ENCODE results near the gene TCF4.
A peak's percentile ranks its signal among the peaks of the same experiment; 100 is the strongest.

TCF4 gene

DNA sequence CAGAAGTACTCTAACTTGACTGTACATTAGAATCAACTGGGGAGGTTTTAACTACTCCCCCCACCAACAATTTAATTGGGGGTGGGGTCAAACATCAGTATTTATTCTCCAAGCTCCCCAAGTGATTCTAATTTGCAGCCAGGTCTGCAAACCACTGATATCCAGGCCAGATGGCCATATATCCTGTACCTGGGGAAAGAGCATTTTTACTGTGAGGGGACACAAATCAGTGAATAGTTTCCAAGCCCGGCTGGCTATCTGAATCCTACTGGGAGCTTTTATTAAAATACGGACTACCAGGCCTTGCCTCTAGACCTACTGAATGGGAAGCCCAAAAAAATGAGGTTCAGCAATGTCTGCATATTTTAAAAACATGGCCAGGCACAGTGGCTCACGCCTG, 88.5 kb downstream of the TCF4 start:
- Histone ChIP-seq H3K9ac (ENCODE audit: low read depth, low read length) (peak overlapping the region; percentile 76), H3K4me1 (ENCODE audit: control insufficient read depth, insufficient read depth, low read length) (peaks cover 43% of the 10 kb centered on the region), H3K9me3 (replicated peaks; ENCODE audit: low read length) (no peaks in the 10 kb centered on the region), H3K4me2 (ENCODE audit: low read length) (no peak overlapping the region), H3K27me3 (ENCODE audit: control insufficient read depth, insufficient read depth, low read length) (no peaks in the 10 kb centered on the region), H3K36me3 (ENCODE audit: insufficient read depth, low read length) (no peaks in the 10 kb centered on the region), H3K4me3 (ENCODE audit: low read length) (no peak overlapping the region)

DNA sequence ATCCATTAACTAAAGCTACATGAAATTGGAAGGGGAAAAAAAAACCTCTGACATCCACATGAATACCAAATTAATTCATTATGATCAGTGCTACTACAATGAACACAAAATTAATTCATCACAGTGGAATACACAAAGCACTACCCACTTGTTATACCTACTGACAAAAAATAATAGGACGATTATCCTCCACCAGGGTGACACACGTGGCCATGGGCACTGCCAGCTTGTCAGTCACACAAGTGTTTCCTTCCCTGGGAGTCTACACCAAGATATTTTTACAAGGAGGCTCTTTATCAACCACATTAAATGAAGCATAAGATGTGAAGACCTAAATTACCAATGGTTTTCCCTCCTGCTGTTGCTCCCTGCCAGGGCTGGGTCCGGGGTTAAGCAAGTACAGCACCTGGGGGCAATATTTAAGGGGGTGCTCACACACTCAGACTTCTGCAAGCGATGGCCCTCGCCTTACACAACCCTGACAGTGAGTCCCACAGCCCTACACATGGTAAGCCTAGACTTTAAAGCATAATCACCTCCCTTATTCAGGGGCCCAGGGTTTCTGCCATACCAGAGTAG, 90.1 kb downstream of the TCF4 start:
- Histone ChIP-seq H3K36me3 (ENCODE audit: insufficient read depth, low read length) (no peaks in the 10 kb centered on the region), H3K4me3 (ENCODE audit: low read length) (no peak overlapping the region), H3K9ac (ENCODE audit: low read depth, low read length) (no peak overlapping the region), H3K9me3 (replicated peaks; ENCODE audit: low read length) (no peaks in the 10 kb centered on the region), H3K4me1 (ENCODE audit: control insufficient read depth, insufficient read depth, low read length) (peaks cover 52% of the 10 kb centered on the region), H3K27me3 (ENCODE audit: control insufficient read depth, insufficient read depth, low read length) (no peaks in the 10 kb centered on the region), H3K4me2 (ENCODE audit: low read length) (no peak overlapping the region)

- H3K4me1 ChIP-seq (ENCODE audit: control insufficient read depth, insufficient read depth, low read length) = peaks cover 35% of the 10 kb centered on the region
- H3K4me2 ChIP-seq (ENCODE audit: low read length) = peak overlapping the region; percentile 10
- H3K9me3 ChIP-seq (replicated peaks; ENCODE audit: low read length) = no peaks in the 10 kb centered on the region
- no peak overlapping the region for H3K9ac ChIP-seq (ENCODE audit: low read depth, low read length)
- H3K36me3 ChIP-seq (ENCODE audit: insufficient read depth, low read length) = no peaks in the 10 kb centered on the region
- H3K27me3 ChIP-seq (ENCODE audit: control insufficient read depth, insufficient read depth, low read length) = no peaks in the 10 kb centered on the region
- no peak overlapping the region for H3K4me3 ChIP-seq (ENCODE audit: low read length)
Measured at GRCh38 chr18:55494899-55495298, 93.1 kb downstream of the TCF4 start.

DNA sequence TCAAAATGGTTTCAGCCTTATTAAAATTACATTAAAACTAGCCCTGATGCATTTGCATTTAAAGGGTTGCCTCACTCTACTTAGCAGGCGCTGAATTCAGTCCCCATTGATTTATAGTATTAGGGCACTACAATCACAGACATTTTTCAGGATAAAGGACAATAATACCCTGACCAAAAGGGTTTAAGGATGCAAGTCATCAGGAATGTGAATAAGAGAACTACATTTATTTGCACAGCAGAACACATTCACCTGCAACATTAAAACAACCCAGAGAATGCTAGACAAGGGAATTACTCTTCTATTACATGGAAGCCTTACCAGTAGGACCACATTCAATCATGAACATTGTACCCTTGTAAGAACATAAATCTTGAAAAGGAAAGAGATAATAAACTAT, 93.6 kb downstream of the TCF4 start:
- Histone ChIP-seq H3K27me3 (ENCODE audit: control insufficient read depth, insufficient read depth, low read length) (no peaks in the 10 kb centered on the region), H3K9me3 (replicated peaks; ENCODE audit: low read length) (no peaks in the 10 kb centered on the region), H3K4me1 (ENCODE audit: control insufficient read depth, insufficient read depth, low read length) (peaks cover 34% of the 10 kb centered on the region), H3K9ac (ENCODE audit: low read depth, low read length) (no peak overlapping the region), H3K36me3 (ENCODE audit: insufficient read depth, low read length) (no peaks in the 10 kb centered on the region), H3K4me3 (ENCODE audit: low read length) (no peak overlapping the region), H3K4me2 (ENCODE audit: low read length) (peak overlapping the region; percentile 10)

GRCh38 chr18:55491616-55492015, 96.4 kb downstream of the TCF4 start:
- Histone ChIP-seq H3K4me3 (ENCODE audit: low read length) (no peak overlapping the region), H3K9me3 (replicated peaks; ENCODE audit: low read length) (no peaks in the 10 kb centered on the region), H3K36me3 (ENCODE audit: insufficient read depth, low read length) (no peaks in the 10 kb centered on the region), H3K4me1 (ENCODE audit: control insufficient read depth, insufficient read depth, low read length) (peaks cover 40% of the 10 kb centered on the region), H3K9ac (ENCODE audit: low read depth, low read length) (no peak overlapping the region), H3K27me3 (ENCODE audit: control insufficient read depth, insufficient read depth, low read length) (no peaks in the 10 kb centered on the region), H3K4me2 (ENCODE audit: low read length) (no peak overlapping the region)

- no peak overlapping the region for H3K4me3 ChIP-seq (ENCODE audit: low read length)
- peaks cover 39% of the 10 kb centered on the region for H3K4me1 ChIP-seq (ENCODE audit: control insufficient read depth, insufficient read depth, low read length)
- no peak overlapping the region for H3K9ac ChIP-seq (ENCODE audit: low read depth, low read length)
- H3K4me2 ChIP-seq (ENCODE audit: low read length) = peak overlapping the region; percentile 15
- no peaks in the 10 kb centered on the region for H3K36me3 ChIP-seq (ENCODE audit: insufficient read depth, low read length)
- H3K27me3 ChIP-seq (ENCODE audit: control insufficient read depth, insufficient read depth, low read length) = no peaks in the 10 kb centered on the region
- H3K9me3 ChIP-seq (replicated peaks; ENCODE audit: low read length) = no peaks in the 10 kb centered on the region
Measured at GRCh38 chr18:55489034-55489986, 98.7 kb downstream of the TCF4 start.

- Histone ChIP-seq H3K9me3 (replicated peaks; ENCODE audit: low read length) (no peaks in the 10 kb centered on the region), H3K36me3 (ENCODE audit: insufficient read depth, low read length) (no peaks in the 10 kb centered on the region), H3K27me3 (ENCODE audit: control insufficient read depth, insufficient read depth, low read length) (no peaks in the 10 kb centered on the region), H3K9ac (ENCODE audit: low read depth, low read length) (no peak overlapping the region), H3K4me2 (ENCODE audit: low read length) (no peak overlapping the region), H3K4me1 (ENCODE audit: control insufficient read depth, insufficient read depth, low read length) (peaks cover 32% of the 10 kb centered on the region), H3K4me3 (ENCODE audit: low read length) (no peak overlapping the region)
Measured at GRCh38 chr18:55488473-55488872, 99.5 kb downstream of the TCF4 start.

GRCh38 chr18:55487997-55488396, 100.0 kb downstream of the TCF4 start:
- Histone ChIP-seq H3K9ac (ENCODE audit: low read depth, low read length) (no peak overlapping the region), H3K36me3 (ENCODE audit: insufficient read depth, low read length) (no peaks in the 10 kb centered on the region), H3K9me3 (replicated peaks; ENCODE audit: low read length) (no peaks in the 10 kb centered on the region), H3K4me3 (ENCODE audit: low read length) (no peak overlapping the region), H3K4me1 (ENCODE audit: control insufficient read depth, insufficient read depth, low read length) (peaks cover 32% of the 10 kb centered on the region), H3K4me2 (ENCODE audit: low read length) (no peak overlapping the region), H3K27me3 (ENCODE audit: control insufficient read depth, insufficient read depth, low read length) (no peaks in the 10 kb centered on the region)

DNA sequence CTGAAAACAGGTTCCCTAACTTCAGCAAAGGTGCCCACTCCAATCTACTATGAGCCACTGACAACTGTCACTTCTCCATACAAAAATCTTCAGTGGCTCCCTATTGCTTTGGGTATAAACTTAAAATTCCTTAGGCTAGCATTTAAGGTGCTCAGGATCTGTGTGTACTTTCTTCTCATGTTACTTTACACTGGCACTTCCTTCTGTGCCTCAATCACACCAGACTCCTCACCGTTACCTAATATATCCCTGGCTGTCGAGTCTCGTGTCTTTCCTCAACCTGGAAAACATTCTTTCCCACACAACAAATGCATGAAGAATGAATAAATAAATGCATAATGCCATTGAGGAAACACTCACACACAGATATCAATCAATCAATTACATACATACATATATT, 101.1 kb downstream of the TCF4 start:
- Histone ChIP-seq H3K27me3 (ENCODE audit: control insufficient read depth, insufficient read depth, low read length) (no peaks in the 10 kb centered on the region), H3K9ac (ENCODE audit: low read depth, low read length) (no peak overlapping the region), H3K4me2 (ENCODE audit: low read length) (no peak overlapping the region), H3K4me1 (ENCODE audit: control insufficient read depth, insufficient read depth, low read length) (peaks cover 31% of the 10 kb centered on the region), H3K4me3 (ENCODE audit: low read length) (no peak overlapping the region), H3K36me3 (ENCODE audit: insufficient read depth, low read length) (no peaks in the 10 kb centered on the region), H3K9me3 (replicated peaks; ENCODE audit: low read length) (no peaks in the 10 kb centered on the region)

GRCh38 chr18:55485666-55486065, 102.3 kb downstream of the TCF4 start:
- H3K27me3 ChIP-seq (ENCODE audit: control insufficient read depth, insufficient read depth, low read length) = no peaks in the 10 kb centered on the region
- no peak overlapping the region for H3K4me2 ChIP-seq (ENCODE audit: low read length)
- peaks cover 24% of the 10 kb centered on the region for H3K4me1 ChIP-seq (ENCODE audit: control insufficient read depth, insufficient read depth, low read length)
- H3K9ac ChIP-seq (ENCODE audit: low read depth, low read length) = no peak overlapping the region
- H3K4me3 ChIP-seq (ENCODE audit: low read length) = no peak overlapping the region
- no peaks in the 10 kb centered on the region for H3K36me3 ChIP-seq (ENCODE audit: insufficient read depth, low read length)
- no peaks in the 10 kb centered on the region for H3K9me3 ChIP-seq (replicated peaks; ENCODE audit: low read length)

GRCh38 chr18:55484773-55485172, 103.2 kb downstream of the TCF4 start:
- no peak overlapping the region for H3K4me2 ChIP-seq (ENCODE audit: low read length)
- no peaks in the 10 kb centered on the region for H3K27me3 ChIP-seq (ENCODE audit: control insufficient read depth, insufficient read depth, low read length)
- no peaks in the 10 kb centered on the region for H3K9me3 ChIP-seq (replicated peaks; ENCODE audit: low read length)
- no peak overlapping the region for H3K4me3 ChIP-seq (ENCODE audit: low read length)
- peaks cover 26% of the 10 kb centered on the region for H3K4me1 ChIP-seq (ENCODE audit: control insufficient read depth, insufficient read depth, low read length)
- no peak overlapping the region for H3K9ac ChIP-seq (ENCODE audit: low read depth, low read length)
- H3K36me3 ChIP-seq (ENCODE audit: insufficient read depth, low read length) = no peaks in the 10 kb centered on the region

Data from skeletal muscle satellite cell (primary cell).